HG02840 (cell line): ENCODE results near the gene XCR1.

ENCODE experiments used
- ATAC-seq: cut with Tn5 transposase; IDR thresholded peaks from one replicate; pipeline ENCODE4 v1.9.1; 2021; ENCODE audit warnings: mild to moderate bottlenecking, moderate library complexity, moderate number of reproducible peaks; ENCODE audit not compliant: unreplicated experiment, low FRiP score

XCR1 gene

GRCh38 chr3:45985532-45986302 is 41.6 kb downstream of the XCR1 start:
- no peak for ATAC-seq

GRCh38 chr3:45984331-45985312 is 42.7 kb downstream of the XCR1 start:
- no peak for ATAC-seq

DNA sequence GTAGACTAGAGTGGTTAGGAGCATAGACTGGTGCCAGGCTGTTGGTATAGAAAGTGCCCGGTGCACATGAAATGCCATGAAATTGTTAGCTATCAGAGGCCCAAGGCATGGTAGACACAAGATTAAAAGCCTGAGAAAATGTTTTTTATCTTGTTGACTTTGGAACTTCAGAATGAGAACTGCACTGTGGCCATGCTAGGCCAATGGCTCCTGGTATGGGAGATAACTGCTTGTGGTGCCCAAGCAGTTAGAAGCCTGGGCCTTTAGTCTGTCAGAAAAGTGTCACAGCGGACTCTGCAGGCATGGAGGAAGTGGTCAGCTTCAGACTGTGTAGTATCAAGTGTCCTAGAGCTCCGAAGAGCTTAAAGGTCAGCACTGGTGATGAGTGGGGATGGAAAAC is 43.5 kb downstream of the XCR1 start:
- no peak for ATAC-seq

- ATAC-seq: no peak
These were observed 45.8 kb downstream of the XCR1 start for GRCh38 chr3:45981346-45982074.

DNA sequence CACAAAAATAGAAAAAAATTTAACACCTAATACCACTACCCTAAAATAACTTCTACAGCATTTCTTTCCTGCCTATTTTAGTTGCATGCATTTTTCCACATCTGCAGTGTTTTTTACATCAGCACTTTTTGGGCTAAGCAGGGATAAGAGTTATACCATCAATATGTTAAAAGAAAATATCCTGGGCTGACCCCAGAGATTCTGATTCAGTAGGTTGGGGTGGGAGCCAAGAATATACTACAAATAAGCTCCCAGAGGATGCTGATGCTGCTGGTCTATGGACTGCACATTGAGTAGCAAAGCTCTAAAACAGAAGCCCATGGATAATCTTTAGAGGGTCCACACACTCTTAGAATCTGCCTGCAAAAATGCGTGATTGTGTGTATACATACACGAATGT is 46.5 kb downstream of the XCR1 start:
- no peak for ATAC-seq

GRCh38 chr3:45980229-45980813 is 47.0 kb downstream of the XCR1 start:
- ATAC-seq: no peak

DNA sequence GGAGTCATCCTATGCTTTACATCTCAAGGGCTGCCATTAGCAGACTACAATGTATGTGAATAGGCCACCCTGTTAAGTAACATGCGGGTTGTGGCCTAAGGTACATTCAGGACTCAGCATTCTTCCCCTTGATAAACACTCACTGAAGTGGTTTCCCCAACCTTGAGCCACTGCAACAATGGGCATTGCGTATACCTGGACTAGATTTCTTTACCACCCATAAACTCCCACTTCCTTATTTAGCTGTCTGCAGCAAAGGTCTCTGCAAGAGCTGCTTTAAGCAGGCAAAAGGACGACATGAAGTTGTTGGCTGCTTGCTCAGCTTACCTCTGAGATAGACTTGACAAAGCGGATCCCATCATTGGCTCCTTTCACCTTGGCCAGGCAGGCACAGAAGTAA is 47.9 kb downstream of the XCR1 start:
- ATAC-seq: no peak

DNA sequence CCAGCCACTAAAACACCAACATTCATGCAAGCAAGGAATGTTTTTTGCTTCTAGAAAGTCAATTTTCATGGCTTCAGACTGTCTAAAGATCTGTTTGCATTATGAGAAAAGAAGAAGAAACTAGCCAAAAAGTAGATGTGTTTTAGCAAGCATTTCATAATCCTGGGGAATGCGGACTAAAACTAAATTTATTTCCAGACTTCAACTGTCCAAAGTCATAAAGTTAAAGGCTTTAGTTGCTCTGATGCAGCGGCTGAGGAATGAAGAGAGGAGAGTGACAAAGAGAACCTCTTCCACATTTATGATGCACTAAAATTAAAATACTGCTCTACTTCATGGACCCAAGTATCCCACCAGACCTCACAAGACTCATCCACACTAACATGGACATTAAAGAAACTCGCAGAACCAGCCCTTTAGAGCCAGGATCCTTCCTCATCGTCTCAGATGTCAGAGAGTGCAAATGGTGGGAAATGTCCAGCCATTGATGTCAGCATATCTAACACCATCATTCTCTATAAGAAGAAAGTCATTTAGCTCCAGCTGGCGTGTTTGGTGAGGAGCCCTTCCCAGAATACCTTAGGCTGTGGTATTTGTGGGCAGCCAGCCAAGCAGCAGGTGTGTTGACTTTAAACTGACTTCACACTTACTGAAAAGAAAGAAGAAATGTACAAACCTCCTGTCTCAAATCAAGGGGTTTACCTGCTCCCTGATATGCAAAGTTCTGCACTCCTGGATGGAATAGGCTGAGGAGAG is 49.1 kb downstream of the XCR1 start:
- no peak for ATAC-seq

GRCh38 chr3:45976191-45977091 is 50.8 kb downstream of the XCR1 start:
- no peak for ATAC-seq

- ATAC-seq: no peak
These were observed 51.6 kb downstream of the XCR1 start for GRCh38 chr3:45975686-45976085.

DNA sequence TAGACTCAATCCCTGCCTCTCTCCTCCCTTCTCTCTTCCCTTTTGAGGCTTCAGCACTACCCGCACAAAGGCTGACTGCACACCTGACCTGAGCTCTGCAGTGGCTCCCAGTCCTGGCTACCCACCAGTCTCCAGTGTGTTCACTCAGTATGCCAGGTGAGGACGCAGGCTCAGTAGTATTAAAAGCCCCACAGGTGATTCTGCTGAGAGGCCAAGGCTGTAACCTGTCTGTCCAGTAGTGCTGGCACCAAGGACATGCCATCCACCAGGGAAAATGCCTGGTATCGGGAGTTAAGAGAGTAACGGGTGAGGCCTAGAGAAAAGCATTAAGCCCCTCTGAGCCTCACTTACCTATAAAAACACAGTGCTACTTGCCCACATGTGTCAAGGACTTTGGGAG is 52.6 kb downstream of the XCR1 start:
- no peak for ATAC-seq

DNA sequence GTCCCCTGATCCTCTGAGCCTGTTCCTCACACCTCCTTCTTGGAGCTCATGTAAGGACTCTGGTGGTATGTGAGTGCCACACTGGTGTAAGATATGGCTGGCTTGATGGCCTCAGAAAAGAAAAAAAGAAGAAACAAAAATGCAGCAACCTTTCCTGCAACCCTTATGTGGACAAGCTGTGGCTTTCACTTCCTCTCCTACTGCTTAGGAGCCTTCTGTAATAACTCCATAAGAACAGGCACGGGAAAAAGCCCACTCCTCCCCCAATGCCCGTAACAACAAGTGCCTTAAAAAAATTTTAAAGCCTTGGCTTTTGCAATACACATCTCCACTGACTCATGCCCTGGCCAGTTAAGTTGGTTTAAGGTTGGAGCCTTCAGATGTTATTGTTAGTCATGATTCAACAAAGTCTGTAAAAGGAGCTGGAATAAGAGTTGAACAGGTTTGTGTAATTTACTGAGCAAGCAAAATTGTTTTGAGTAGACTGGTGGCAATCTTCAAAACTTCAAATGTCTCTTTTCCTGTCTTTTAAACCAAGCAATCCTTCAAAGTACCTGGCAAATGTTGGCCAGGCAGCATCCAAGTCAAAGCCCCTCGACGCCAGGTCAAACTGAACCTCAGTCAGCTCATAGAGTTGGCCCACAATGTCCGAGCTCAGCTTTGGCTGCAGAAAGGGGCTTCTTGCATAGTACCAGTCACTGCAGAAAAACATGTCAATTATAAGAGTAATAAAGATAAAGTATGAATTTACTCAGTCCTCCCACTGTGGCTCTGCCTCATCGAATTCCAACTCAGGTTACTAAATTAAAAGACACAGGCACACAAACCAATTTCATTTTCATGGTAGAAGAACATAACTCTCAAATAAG is 54.5 kb downstream of the XCR1 start:
- no peak for ATAC-seq

GRCh38 chr3:45969953-45970352 is 57.3 kb downstream of the XCR1 start:
- no peak for ATAC-seq

GRCh38 chr3:45969116-45969515 is 58.2 kb downstream of the XCR1 start:
- no peak for ATAC-seq

DNA sequence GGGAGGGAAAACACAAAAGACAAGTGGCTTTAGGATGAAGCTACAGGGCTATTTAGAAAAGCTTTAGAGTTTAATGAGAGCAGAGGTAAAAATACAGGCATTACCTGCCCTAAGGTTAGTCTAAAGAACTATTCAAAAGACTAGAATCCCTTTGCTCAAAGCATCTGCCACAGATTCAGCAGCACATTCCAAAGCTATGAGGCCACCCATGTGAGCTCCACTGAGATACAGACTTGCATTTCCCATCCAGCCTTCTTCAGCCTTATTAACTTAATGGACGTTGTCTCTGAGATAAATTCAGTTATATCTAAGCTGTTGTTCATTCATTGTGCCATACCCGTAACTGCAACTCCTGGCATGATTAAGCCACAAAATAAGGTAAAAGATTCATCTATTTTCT is 58.6 kb downstream of the XCR1 start:
- no peak for ATAC-seq

DNA sequence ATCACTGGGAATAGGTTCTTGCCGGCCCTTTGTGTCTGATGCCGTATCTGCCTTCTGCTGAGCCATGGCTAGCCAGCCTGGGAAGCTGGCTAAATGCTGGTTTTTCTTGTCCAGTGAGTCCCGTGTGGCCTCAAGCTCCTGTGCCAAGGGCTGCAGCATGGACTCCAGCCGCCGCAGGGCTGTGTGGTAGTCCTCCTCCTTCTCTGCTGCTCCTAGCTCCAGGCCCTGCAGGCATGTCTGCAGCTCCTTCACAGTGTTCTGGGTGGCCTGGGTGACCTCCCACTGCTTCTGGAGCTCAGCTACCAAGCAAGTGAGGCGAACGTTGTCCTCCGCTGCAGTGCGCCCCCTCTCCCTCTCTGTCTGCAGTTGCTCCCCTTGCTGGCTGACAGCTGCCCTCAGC is 59.1 kb downstream of the XCR1 start:
- ATAC-seq: no peak

DNA sequence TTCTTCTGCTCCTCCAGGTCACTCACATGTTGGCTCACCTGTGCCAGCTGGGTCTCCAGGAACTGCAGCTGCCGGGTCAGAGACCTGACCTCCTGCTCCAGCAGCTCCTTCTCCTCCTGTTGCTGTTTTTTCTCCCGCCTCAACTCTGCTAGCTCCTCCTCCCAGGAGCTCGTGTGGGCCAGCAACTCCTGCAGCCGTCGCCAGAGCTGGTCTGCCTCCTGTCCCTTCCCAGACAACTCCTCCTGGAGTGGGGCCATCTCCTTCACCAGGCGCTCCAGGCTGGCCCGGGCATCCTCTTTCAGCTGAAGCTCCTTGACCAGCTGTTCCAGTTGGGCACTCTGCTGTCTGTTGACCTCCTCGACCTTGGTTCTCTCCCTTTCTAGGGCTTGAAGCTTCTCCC is 59.6 kb downstream of the XCR1 start:
- ATAC-seq: no peak
